Calu3 (cell line): ENCODE measurements around the gene ATXN10. TPM values are rescaled to one million over a fixed set of nuclear protein-coding genes. Genes with fewer than 3 reads are reported as not detected.

Source experiments
- BruUV-seq: library from RNA; stranded (reverse); fragments of 400-500 nt; replicated peaks from 2 replicates; lab custom pipeline; 2021; lab: Mats Ljungman, UMichigan
- CTCF ChIA-PET: fragments of 300-600 bp; sonication (Branson Sonifier 250); formaldehyde crosslinking; loops from one replicate; lab custom pipeline; 2022; ENCODE audit warnings: antibody characterized with exemption; lab: Charles Lee
- DNase-seq: peaks from one replicate; pipeline ENCODE4 v3.0.0; 2022
- H3K27ac Mint-ChIP-seq: one replicate; pipeline ENCODE4 v1.8.0; 2022; ENCODE audit warnings: mixed read lengths; ENCODE audit not compliant: unreplicated experiment
- H3K27me3 Mint-ChIP-seq: one replicate; pipeline ENCODE4 v1.8.0; 2022; ENCODE audit warnings: mixed read lengths; ENCODE audit not compliant: unreplicated experiment
- H3K36me3 Mint-ChIP-seq: one replicate; pipeline ENCODE4 v1.8.0; 2022; ENCODE audit warnings: mild to moderate bottlenecking, moderate library complexity, mixed read lengths; ENCODE audit not compliant: insufficient read depth, unreplicated experiment
- H3K4me1 Mint-ChIP-seq: one replicate; pipeline ENCODE4 v1.8.0; 2022; ENCODE audit warnings: mild to moderate bottlenecking, low read depth, mixed read lengths; ENCODE audit not compliant: unreplicated experiment
- H3K4me3 Mint-ChIP-seq: one replicate; pipeline ENCODE4 v1.8.0; 2022; ENCODE audit warnings: mild to moderate bottlenecking, low read depth, moderate library complexity, mixed read lengths; ENCODE audit not compliant: unreplicated experiment
- H3K9me3 Mint-ChIP-seq: one replicate; pipeline ENCODE4 v1.8.0; 2022; ENCODE audit warnings: low read depth, mixed read lengths; ENCODE audit not compliant: unreplicated experiment
- intact Hi-C: fragments of 100-400 bp; cut with micrococcal nuclease; formaldehyde crosslinking; loops from one replicate; pipeline ENCODE4 v1.10.0; 2022; ENCODE audit not compliant: unreplicated experiment
- total RNA-seq: library from RNA; stranded (reverse); gene quantifications from 2 replicates; pipeline ENCODE4 v1.2.3, GENCODE V29; 2022
- TF ChIP-seq, protein P1 (sequence below): fragments of 200-600 bp; IDR thresholded peaks from one replicate; pipeline ENCODE4 v1.8.0; 2022; ENCODE audit warnings: antibody characterized with exemption; ENCODE audit not compliant: unreplicated experiment

ATXN10 gene
- total RNA-seq, 1 experiment from 2014 or later = 263 TPM

DNA sequence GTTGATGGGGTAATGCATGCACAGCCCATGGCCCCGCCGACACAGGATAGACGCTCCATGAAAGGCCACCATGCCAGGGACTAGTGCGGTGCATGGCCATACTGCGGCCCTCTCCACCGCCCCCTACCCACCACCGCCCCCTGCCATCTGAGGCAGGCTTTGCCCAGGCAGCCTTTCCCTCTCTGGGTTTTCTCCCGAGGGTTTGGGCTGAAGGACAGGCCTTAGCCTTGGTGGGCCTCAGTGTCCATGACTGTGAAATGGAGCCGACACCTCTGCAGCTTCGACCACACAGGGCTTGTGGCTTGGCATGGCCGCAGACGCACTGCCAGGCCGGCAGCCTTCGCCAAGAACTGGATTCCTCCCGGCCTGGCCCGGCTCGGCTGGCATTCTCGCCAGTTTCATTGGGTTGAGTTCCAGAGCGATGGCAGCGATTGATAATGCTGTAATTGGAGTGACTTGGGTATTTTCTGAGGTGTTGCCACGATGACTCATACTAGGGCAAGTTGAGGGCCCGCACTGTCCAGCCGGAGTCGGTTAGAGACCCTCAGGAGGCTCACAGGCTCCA is 194.0 kb downstream of the ATXN10 start:
- Mint-ChIP-seq H3K27me3 (peaks cover 18% of the 10 kb centered on the region), H3K4me1 (peaks cover 19% of the 10 kb centered on the region), H3K9me3 (no peaks in the 10 kb centered on the region), H3K27ac (no peak overlapping the region), H3K36me3 (peaks cover 35% of the 10 kb centered on the region), H3K4me3 (no peak overlapping the region)
- CTCF ChIA-PET = no interaction called here
- no peak for DNase-seq
- intact Hi-C loops = loop anchor here (2.0 to 10.0 kb wide), 2 partner anchors 109 to 291 kb away; no protein-coding TSS in a partner anchor
- no TSS peak for BruUV-seq
- TF ChIP-seq, protein P1, sequence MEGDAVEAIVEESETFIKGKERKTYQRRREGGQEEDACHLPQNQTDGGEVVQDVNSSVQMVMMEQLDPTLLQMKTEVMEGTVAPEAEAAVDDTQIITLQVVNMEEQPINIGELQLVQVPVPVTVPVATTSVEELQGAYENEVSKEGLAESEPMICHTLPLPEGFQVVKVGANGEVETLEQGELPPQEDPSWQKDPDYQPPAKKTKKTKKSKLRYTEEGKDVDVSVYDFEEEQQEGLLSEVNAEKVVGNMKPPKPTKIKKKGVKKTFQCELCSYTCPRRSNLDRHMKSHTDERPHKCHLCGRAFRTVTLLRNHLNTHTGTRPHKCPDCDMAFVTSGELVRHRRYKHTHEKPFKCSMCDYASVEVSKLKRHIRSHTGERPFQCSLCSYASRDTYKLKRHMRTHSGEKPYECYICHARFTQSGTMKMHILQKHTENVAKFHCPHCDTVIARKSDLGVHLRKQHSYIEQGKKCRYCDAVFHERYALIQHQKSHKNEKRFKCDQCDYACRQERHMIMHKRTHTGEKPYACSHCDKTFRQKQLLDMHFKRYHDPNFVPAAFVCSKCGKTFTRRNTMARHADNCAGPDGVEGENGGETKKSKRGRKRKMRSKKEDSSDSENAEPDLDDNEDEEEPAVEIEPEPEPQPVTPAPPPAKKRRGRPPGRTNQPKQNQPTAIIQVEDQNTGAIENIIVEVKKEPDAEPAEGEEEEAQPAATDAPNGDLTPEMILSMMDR = no peak

- Mint-ChIP-seq H3K4me3 (no peak overlapping the region), H3K27me3 (peaks cover 18% of the 10 kb centered on the region), H3K27ac (no peak overlapping the region), H3K4me1 (peaks cover 18% of the 10 kb centered on the region), H3K9me3 (no peaks in the 10 kb centered on the region), H3K36me3 (peaks cover 35% of the 10 kb centered on the region)
- no TSS peak for BruUV-seq
- no peak for DNase-seq
- intact Hi-C loops = loop anchor here (10.0 kb wide), 1 partner anchor 291 kb away; no protein-coding TSS in a partner anchor
- TF ChIP-seq, protein P1 = no peak
- CTCF ChIA-PET = no interaction called here
Measured at GRCh38 chr22:45866126-45866645, 194.6 kb downstream of the ATXN10 start.

DNA sequence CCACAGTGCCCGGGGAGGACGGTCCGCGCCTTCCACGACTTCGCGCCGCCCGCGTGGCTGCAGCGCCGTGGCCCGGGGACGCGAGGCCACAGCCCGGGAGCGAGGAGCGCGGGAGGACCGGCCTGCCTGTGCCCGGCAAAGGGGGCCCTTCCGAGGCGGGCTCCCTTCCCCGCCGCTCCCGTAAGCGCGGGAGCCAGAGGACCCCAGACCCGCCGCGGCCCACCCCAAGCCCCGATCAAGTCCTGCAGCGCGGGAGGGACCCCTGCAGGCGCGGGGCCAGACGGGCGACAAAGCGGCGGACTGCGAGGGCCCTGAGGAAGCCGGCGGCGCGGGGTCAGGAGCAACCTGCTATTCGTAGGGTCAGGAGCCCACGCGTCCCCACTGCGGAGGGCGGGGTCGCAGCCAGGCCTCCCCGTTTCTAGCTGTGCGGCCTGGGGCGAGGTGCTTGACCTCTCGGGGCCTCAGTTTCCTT is 195.0 kb downstream of the ATXN10 start:
- DNase-seq = no peak
- intact Hi-C loops = loop anchor here (10.0 kb wide), 1 partner anchor 292 kb away; no protein-coding TSS in a partner anchor
- CTCF ChIA-PET = no interaction called here
- Mint-ChIP-seq H3K4me1 (peaks cover 18% of the 10 kb centered on the region), H3K4me3 (no peak overlapping the region), H3K9me3 (no peaks in the 10 kb centered on the region), H3K27me3 (peaks cover 18% of the 10 kb centered on the region), H3K27ac (no peak overlapping the region), H3K36me3 (peaks cover 30% of the 10 kb centered on the region)
- no TSS peak for BruUV-seq
- TF ChIP-seq, protein P1 = no peak

DNA sequence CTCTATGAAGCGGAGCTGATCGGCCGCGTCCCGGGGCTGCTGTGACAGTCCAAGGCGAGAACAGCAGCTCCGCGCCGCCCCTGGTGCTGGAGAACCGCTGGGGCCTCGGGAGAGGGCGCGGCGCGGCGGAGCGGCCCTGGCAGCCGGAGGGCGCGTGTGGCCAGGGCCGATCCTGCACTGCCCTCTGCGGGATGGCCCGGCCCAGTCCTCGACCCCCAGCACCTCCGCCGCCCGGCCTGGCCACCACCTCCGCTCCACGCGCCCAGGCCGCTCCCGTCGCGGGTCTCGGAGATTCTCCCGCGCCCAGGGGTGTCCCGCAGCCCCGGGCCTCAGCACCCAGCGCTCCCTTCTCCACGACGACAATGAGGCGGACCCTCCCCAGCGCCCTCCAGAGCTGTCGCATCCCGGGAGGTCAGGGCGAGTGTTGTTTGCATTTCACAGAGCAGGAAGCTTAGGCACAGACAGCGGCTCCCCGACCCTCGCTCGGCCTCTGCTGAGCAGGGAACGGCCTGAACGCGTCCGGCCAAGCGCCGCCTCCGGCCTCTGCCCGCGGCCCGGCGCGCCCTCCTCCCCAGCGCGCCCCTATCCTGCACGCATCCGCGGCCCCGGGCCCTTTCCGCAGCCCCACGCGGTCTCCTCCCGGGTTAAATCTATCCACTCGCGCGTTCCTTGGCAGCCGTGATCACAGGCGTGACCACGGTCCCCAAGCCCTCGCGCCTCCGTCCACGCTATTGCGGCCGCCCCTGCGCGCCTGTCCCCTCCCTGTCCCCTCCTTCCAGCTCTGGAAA is 195.7 kb downstream of the ATXN10 start:
- intact Hi-C loops = loop anchor here (10.0 kb wide), 1 partner anchor 293 kb away; no protein-coding TSS in a partner anchor

More for the DNA sequence above, 195.7 kb downstream of the ATXN10 start:
- peaks cover 18% of the 10 kb centered on the region for H3K4me1 Mint-ChIP-seq
- no peaks in the 10 kb centered on the region for H3K9me3 Mint-ChIP-seq
- H3K36me3 Mint-ChIP-seq = peaks cover 26% of the 10 kb centered on the region
- no peak for DNase-seq
- CTCF ChIA-PET = no interaction called here
- BruUV-seq = no TSS peak
- peaks cover 18% of the 10 kb centered on the region for H3K27me3 Mint-ChIP-seq
- TF ChIP-seq, protein P1 = no peak
- no peak overlapping the region for H3K4me3 Mint-ChIP-seq
- no peak overlapping the region for H3K27ac Mint-ChIP-seq
